ENCODE results near the gene PRKAR1B. TPM values are rescaled to one million over a fixed set of nuclear protein-coding genes. Genes with fewer than 3 reads are reported as not detected.

PRKAR1B gene
- total RNA-seq, 1 experiment from 2014 or later: 43.3 TPM

GRCh38 chr7:582081-582835 lies 144.8 kb downstream of the PRKAR1B start:
- no peak overlapping the region for H2BK12ac ChIP-seq (ENCODE audit: insufficient read length, low read depth, low read length)
- no peak overlapping the region; the same call in 1 of the 2 replicates for H3K14ac ChIP-seq (ENCODE audit: insufficient read depth, low read length)
- H3K4me2 ChIP-seq (ENCODE audit: insufficient read depth, insufficient read length, low read length): no peak overlapping the region
- no peaks in the 10 kb centered on the region for H3K79me1 ChIP-seq (ENCODE audit: insufficient read depth, low read depth, low read length, poor library complexity, severe bottlenecking)
- H4K91ac ChIP-seq (ENCODE audit: insufficient read length, low read depth, low read length): no peak overlapping the region
- no peak overlapping the region for H2BK15ac ChIP-seq (ENCODE audit: low read depth, low read length)
- no peak overlapping the region for H3K56ac ChIP-seq (ENCODE audit: insufficient read length, low read depth, low read length)
- H3K4me1 ChIP-seq (ENCODE audit: insufficient read depth, low read length): no peaks in the 10 kb centered on the region
- no peak overlapping the region for H3K18ac ChIP-seq (ENCODE audit: insufficient read length, low read depth, low read length)
- H3K23ac ChIP-seq (ENCODE audit: insufficient read length, low read depth, low read length): no peak overlapping the region
- Mint-ChIP-seq H3K4me3 (no peak overlapping the region), H3K27ac (no peak overlapping the region), H3K27me3 (ENCODE audit: low read depth) (peaks cover 3% of the 10 kb centered on the region; the same call in 1 of the 2 replicates), H3K9me3 (peaks cover 2 to 4% of the 10 kb centered on the region in 2 experiments; a peak in 3 of 5 replicates), H3K4me1 (no peaks in the 10 kb centered on the region), H3K36me3 (ENCODE audit: insufficient read depth in 1 of 3, low read depth in 3 of 3) (peaks cover 28 to 57% (median 29%) of the 10 kb centered on the region in 3 experiments)
- H4K8ac ChIP-seq (replicated peaks; ENCODE audit: insufficient read length, low read depth, low read length): no peak overlapping the region
- no peak overlapping the region for H2AK5ac ChIP-seq (ENCODE audit: insufficient read length, low read length)
- H4K5ac ChIP-seq (ENCODE audit: insufficient read length, low read depth, low read length): no peak overlapping the region
- no peak overlapping the region for H2BK5ac ChIP-seq (ENCODE audit: insufficient read length, low read length)
- H3K27ac ChIP-seq (ENCODE audit: insufficient read length, low read depth, low read length): no peak overlapping the region
- H3K79me2 ChIP-seq (ENCODE audit: insufficient read depth, low read length): no peaks in the 10 kb centered on the region
- DNase-seq: no peak
- no peaks in the 10 kb centered on the region for H4K20me1 ChIP-seq (ENCODE audit: control insufficient read depth, insufficient read depth, insufficient read length)
- H3K4ac ChIP-seq (ENCODE audit: low read depth, low read length): no peak overlapping the region
- H3T11ph ChIP-seq (ENCODE audit: low read length): no peak overlapping the region
- no peak overlapping the region for H2AFZ ChIP-seq (ENCODE audit: low read length)
- no peaks in the 10 kb centered on the region for H3K23me2 ChIP-seq (ENCODE audit: insufficient read length, low read depth, low read length, poor library complexity, severe bottlenecking)
- H3K9ac ChIP-seq (ENCODE audit: extremely low read depth, insufficient read length, low read length): no peak overlapping the region
- no peaks in the 10 kb centered on the region for H3K27me3 ChIP-seq (ENCODE audit: insufficient read depth, low read length)
- no peak overlapping the region for H2BK120ac ChIP-seq (ENCODE audit: low read depth, low read length, poor library complexity, severe bottlenecking)
- no peak overlapping the region for H2BK20ac ChIP-seq (ENCODE audit: low read depth, low read length, poor library complexity, severe bottlenecking)
- no peak for TF ChIP-seq CTCF (conservative IDR thresholded peaks at IDR 0.05)
- no peaks in the 10 kb centered on the region for H3K9me3 ChIP-seq (ENCODE audit: control insufficient read depth, low read depth, low read length)
- WGBS (ENCODE audit: extremely low coverage, insufficient read length, low lambda C conversion rate): no CpG with 5 or more reads among the region's 43 CpGs
